IMR-90 (cell line): Measurements from ENCODE around the gene SEL1L3. TPM values are rescaled to one million over a fixed set of nuclear protein-coding genes. Genes with fewer than 3 reads are reported as not detected.
"Not testable (repeated sequence)": the region's sequence is repeated elsewhere in the genome, so short reads cannot be mapped to it uniquely, and the experiment has no call there.

ENCODE experiments used
- ATAC-seq: fragments of 200-7000 bp; cut with Tn5 transposase; 2 replicates; pipeline ENCODE4 v1.9.1; 2020; ENCODE audit warnings: low read depth, mild to moderate bottlenecking, moderate library complexity
- BruUV-seq: library from RNA; stranded (reverse); fragments of 400-500 nt; replicated peaks from 2 replicates; lab custom pipeline; 2021; lab: Mats Ljungman, UMichigan
- CTCF ChIA-PET: fragments of 300-600 bp; formaldehyde crosslinking; extraction: SDS; loops from one replicate; lab custom pipeline; 2021; ENCODE audit warnings: antibody characterized with exemption; lab: Yijun Ruan, JAX
- POLR2A ChIA-PET: fragments of 300-600 bp; sonication (Branson Sonifier 250); formaldehyde crosslinking; loops from one replicate; lab custom pipeline; 2022; ENCODE audit warnings: antibody characterized with exemption; ENCODE audit not compliant: unreplicated experiment; lab: Charles Lee
- DNase-seq: peaks from one replicate; pipeline ENCODE4 v3.0.0; 2013
- H2AFZ ChIP-seq: replicated peaks from 2 replicates; pipeline ENCODE3; 2013; ENCODE audit warnings: low read length, mild to moderate bottlenecking; ENCODE audit not compliant: poor library complexity
- H2AK5ac ChIP-seq: 2 replicates; pipeline ENCODE4 v1.6.1; 2013; ENCODE audit warnings: low read depth, low read length, inconsistent platforms
- H2AK9ac ChIP-seq: replicated peaks from 2 replicates; pipeline ENCODE3; 2013; ENCODE audit warnings: mild to moderate bottlenecking, low read depth, low read length, moderate library complexity; ENCODE audit not compliant: poor library complexity
- H2BK120ac ChIP-seq: 2 replicates; pipeline ENCODE4 v1.6.1; 2013; ENCODE audit warnings: low read depth, low read length, inconsistent platforms
- H2BK15ac ChIP-seq: 3 replicates; pipeline ENCODE4 v1.6.1; 2013; ENCODE audit warnings: low read depth, low read length, inconsistent platforms
- H2BK20ac ChIP-seq: 2 replicates; pipeline ENCODE4 v1.6.1; 2013; ENCODE audit warnings: low read depth, mild to moderate bottlenecking, inconsistent platforms, low read length, moderate library complexity
- H2BK5ac ChIP-seq: 2 replicates; pipeline ENCODE4 v1.6.1; 2013; ENCODE audit warnings: mild to moderate bottlenecking, low read depth, low read length, inconsistent platforms; ENCODE audit not compliant: poor library complexity, severe bottlenecking
- H3K14ac ChIP-seq: replicated peaks from 2 replicates; pipeline ENCODE4 v1.6.1; 2013; ENCODE audit warnings: low read depth, low read length, inconsistent platforms
- H3K18ac ChIP-seq: 2 replicates; pipeline ENCODE4 v1.6.1; 2013; ENCODE audit warnings: low read depth, low read length, control low read depth
- H3K23ac ChIP-seq: 2 replicates; pipeline ENCODE4 v1.6.1; 2013; ENCODE audit warnings: low read depth, low read length, inconsistent platforms
- H3K27ac ChIP-seq: 2 replicates; pipeline ENCODE4 v1.5.1; 2013; ENCODE audit warnings: mild to moderate bottlenecking, control low read depth, low read length; ENCODE audit not compliant: insufficient read depth
- H3K27me3 ChIP-seq: 2 replicates; pipeline ENCODE4 v1.6.1; 2013; ENCODE audit warnings: low read length; ENCODE audit not compliant: control insufficient read depth, insufficient read depth
- H3K36me3 ChIP-seq: 2 replicates; pipeline ENCODE4 v1.6.1; 2013; ENCODE audit warnings: low read length, mixed read lengths; ENCODE audit not compliant: control insufficient read depth, insufficient read depth
- H3K4ac ChIP-seq: 2 replicates; pipeline ENCODE4 v1.6.1; 2013; ENCODE audit warnings: low read depth, low read length, inconsistent platforms
- H3K4me1 ChIP-seq: 2 replicates; pipeline ENCODE4 v1.6.1; 2013; ENCODE audit warnings: low read length, mixed read lengths; ENCODE audit not compliant: control insufficient read depth, insufficient read depth
- H3K4me2 ChIP-seq: 2 replicates; pipeline ENCODE4 v1.6.1; 2013; ENCODE audit warnings: low read depth, mild to moderate bottlenecking, control low read depth, low read length, moderate library complexity
- H3K4me3 ChIP-seq: 2 replicates; pipeline ENCODE4 v1.5.1; 2013; ENCODE audit warnings: low read depth, mild to moderate bottlenecking, control low read depth, low read length, moderate library complexity; ENCODE audit not compliant: insufficient read depth
- H3K56ac ChIP-seq: 2 replicates; pipeline ENCODE4 v1.6.1; 2013; ENCODE audit warnings: low read length, inconsistent platforms; ENCODE audit not compliant: insufficient read depth; ENCODE audit errors: extremely low read depth
- H3K79me1 ChIP-seq, 2 experiments: 2 replicates each; pipeline ENCODE4 v1.6.1; 2013; ENCODE audit warnings: low read length in 2 of 2, inconsistent platforms in 1 of 2, low read depth in 1 of 2
- H3K9ac ChIP-seq: 2 replicates; pipeline ENCODE4 v1.6.1; 2013; ENCODE audit warnings: low read depth, low read length, control low read depth
- H3K9me1 ChIP-seq: 2 replicates; pipeline ENCODE4 v1.6.1; 2013; ENCODE audit warnings: low read length, inconsistent platforms; ENCODE audit not compliant: insufficient read depth
- H3K9me3 ChIP-seq: 2 replicates; pipeline ENCODE4 v1.6.1; 2013; ENCODE audit warnings: low read length; ENCODE audit not compliant: control insufficient read depth, insufficient read depth
- H4K20me1 ChIP-seq: 2 replicates; pipeline ENCODE4 v1.6.1; 2013; ENCODE audit warnings: low read length, inconsistent platforms; ENCODE audit not compliant: insufficient read depth
- H4K5ac ChIP-seq: 2 replicates; pipeline ENCODE4 v1.6.1; 2013; ENCODE audit warnings: mild to moderate bottlenecking, low read depth, low read length, control low read depth
- H4K8ac ChIP-seq, 2 experiments: 2 replicates each; pipeline ENCODE4 v1.6.1; 2013; ENCODE audit warnings: low read depth in 2 of 2, low read length in 2 of 2, control low read depth in 1 of 2, inconsistent platforms in 1 of 2
- H4K91ac ChIP-seq: 2 replicates; pipeline ENCODE4 v1.6.1; 2013; ENCODE audit warnings: low read depth, low read length, inconsistent platforms; ENCODE audit not compliant: insufficient read depth
- WGBS, 2 experiments: methylation state at CpG; one replicate each; pipeline versions ENCODE4 v1.1.5 to v1.1.7; 2013; ENCODE audit warnings: missing lambda C conversion rate in 2 of 2; ENCODE audit not compliant: insufficient read length in 1 of 2; ENCODE audit errors: extremely low coverage in 2 of 2; 5-methylcytosine and 5-hydroxymethylcytosine counted together
- dilution Hi-C: fragments of 300-500 bp; cut with HindIII; formaldehyde crosslinking; loops from one replicate; pipeline ENCODE4 v1.14.3; 2018; ENCODE audit warnings: low sequenced_read_pairs; ENCODE audit not compliant: unreplicated experiment
- in situ Hi-C: fragments of 300-500 bp; cut with MboI; formaldehyde crosslinking; loops from 3 replicates; pipeline ENCODE4 v1.14.3; 2019; ENCODE audit warnings: low sequenced_read_pairs, inconsistent platforms, mixed read lengths
- intact Hi-C: fragments of 100-400 bp; cut with micrococcal nuclease; formaldehyde crosslinking; loops from 2 replicates; pipeline ENCODE4 v1.10.0; 2022
- polyA plus RNA-seq, 3 experiments: library from polyadenylated mRNA; depleted of rRNA; stranded (reverse); fragments of >200 nt; gene quantifications; 2 replicates each; pipeline ENCODE4 v1.2.3, GENCODE V29; 2012; ENCODE audit warnings: low replicate concordance in 1 of 3
- total RNA-seq: library from RNA; depleted of rRNA; stranded (reverse); fragments of >200 nt; gene quantifications from 2 replicates; pipeline ENCODE4 v1.2.3, GENCODE V29; 2012

Gene SEL1L3
- total and polyA plus RNA-seq, 2 of the 4 experiments (the other 2 are of a cell fraction) = 16.4 to 43.7 TPM

DNA sequence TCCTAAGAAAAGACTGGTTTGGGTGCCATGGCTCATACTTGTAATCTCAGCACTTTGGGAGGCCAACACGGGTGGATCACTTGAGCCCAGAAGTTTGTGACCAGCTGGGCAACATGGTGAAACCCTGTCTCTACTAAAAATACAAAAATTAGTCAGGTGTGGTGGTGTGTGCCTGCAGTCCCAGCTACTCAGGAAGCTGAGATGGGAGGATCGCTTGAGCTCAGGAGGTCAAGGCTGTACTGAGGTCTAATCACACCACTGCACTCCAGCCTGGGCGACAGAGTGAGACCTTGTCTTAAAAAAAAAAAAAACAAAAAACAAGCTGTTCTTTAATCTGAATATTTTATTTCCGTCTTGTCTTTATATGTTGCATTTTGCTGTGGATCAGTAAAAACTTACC, 3.6 kb upstream of the SEL1L3 start:
- H3K79me1 ChIP-seq, H3K4me1 ChIP-seq, H2AK9ac ChIP-seq, dilution Hi-C loops, H2BK5ac ChIP-seq, H4K5ac ChIP-seq, H2AK5ac ChIP-seq, H3K18ac ChIP-seq, intact Hi-C loops, H2BK120ac ChIP-seq, H2AFZ ChIP-seq, H3K4ac ChIP-seq, CTCF ChIA-PET, H3K14ac ChIP-seq, POLR2A ChIA-PET, H3K9me3 ChIP-seq, H3K23ac ChIP-seq, H3K4me3 ChIP-seq, H2BK20ac ChIP-seq, BruUV-seq, DNase-seq, H2BK15ac ChIP-seq, H4K20me1 ChIP-seq, H3K36me3 ChIP-seq, H3K9ac ChIP-seq, H3K9me1 ChIP-seq, H4K8ac ChIP-seq, H3K56ac ChIP-seq, in situ Hi-C loops, H3K4me2 ChIP-seq, H3K27me3 ChIP-seq, H3K27ac ChIP-seq, H4K91ac ChIP-seq, ATAC-seq: not testable (repeated sequence)
- no CpG with 5 or more reads among the region's 4 CpGs for WGBS, 2 experiments
